KMS-11 (cell line): ENCODE data around the gene GPR137.

Experiments
- H2AFZ ChIP-seq: fragments of 200-600 bp; sonication (generic); 2 replicates; pipeline ENCODE4 v1.6.1; 2016; ENCODE audit warnings: antibody characterized with exemption, mixed run types, low read depth
- H3K27ac ChIP-seq: fragments of 200-600 bp; sonication (generic); 2 replicates; pipeline ENCODE4 v1.6.1; 2016; ENCODE audit warnings: mild to moderate bottlenecking, mixed run types
- H3K27me3 ChIP-seq: fragments of 200-600 bp; sonication (generic); 2 replicates; pipeline ENCODE4 v1.6.1; 2017; ENCODE audit warnings: mild to moderate bottlenecking, low read depth, mixed run types, moderate library complexity; ENCODE audit not compliant: insufficient read depth
- H3K36me3 ChIP-seq: fragments of 200-600 bp; sonication (generic); 2 replicates; pipeline ENCODE4 v1.6.1; 2017; ENCODE audit warnings: mild to moderate bottlenecking, mixed run types; ENCODE audit not compliant: insufficient read depth
- H3K4me1 ChIP-seq: fragments of 200-600 bp; sonication (generic); 2 replicates; pipeline ENCODE4 v1.6.1; 2016; ENCODE audit warnings: mild to moderate bottlenecking, low read depth, mixed run types; ENCODE audit not compliant: poor library complexity, severe bottlenecking
- H3K4me2 ChIP-seq: fragments of 200-600 bp; sonication (generic); 2 replicates; pipeline ENCODE4 v1.7.0; 2016; ENCODE audit warnings: mild to moderate bottlenecking, mixed run types
- H3K4me3 ChIP-seq: fragments of 200-600 bp; sonication (generic); IDR thresholded peaks from 2 replicates; pipeline ENCODE4 v1.6.1; 2017; ENCODE audit warnings: low read depth, low read length, mixed read lengths; ENCODE audit not compliant: insufficient read depth
- H3K79me2 ChIP-seq: fragments of 200-600 bp; sonication (generic); 2 replicates; pipeline ENCODE4 v1.6.1; 2016; ENCODE audit warnings: low read depth, mixed run types; ENCODE audit not compliant: insufficient read depth
- H3K9ac ChIP-seq: fragments of 200-600 bp; sonication (generic); 2 replicates; pipeline ENCODE4 v1.6.1; 2016; ENCODE audit warnings: mild to moderate bottlenecking, mixed run types
- H4K20me1 ChIP-seq: fragments of 200-600 bp; sonication (generic); 2 replicates; pipeline ENCODE4 v1.6.1; 2016; ENCODE audit warnings: mild to moderate bottlenecking, mixed run types; ENCODE audit not compliant: insufficient read depth
- TF ChIP-seq, protein P1 (sequence below): fragments of 200-600 bp; sonication (generic); conservative IDR thresholded peaks from 2 replicates; pipeline ENCODE4 v1.6.1; 2017; ENCODE audit warnings: low read depth, mild to moderate bottlenecking, antibody characterized with exemption, low read length, moderate library complexity, mixed read lengths

Gene GPR137

DNA sequence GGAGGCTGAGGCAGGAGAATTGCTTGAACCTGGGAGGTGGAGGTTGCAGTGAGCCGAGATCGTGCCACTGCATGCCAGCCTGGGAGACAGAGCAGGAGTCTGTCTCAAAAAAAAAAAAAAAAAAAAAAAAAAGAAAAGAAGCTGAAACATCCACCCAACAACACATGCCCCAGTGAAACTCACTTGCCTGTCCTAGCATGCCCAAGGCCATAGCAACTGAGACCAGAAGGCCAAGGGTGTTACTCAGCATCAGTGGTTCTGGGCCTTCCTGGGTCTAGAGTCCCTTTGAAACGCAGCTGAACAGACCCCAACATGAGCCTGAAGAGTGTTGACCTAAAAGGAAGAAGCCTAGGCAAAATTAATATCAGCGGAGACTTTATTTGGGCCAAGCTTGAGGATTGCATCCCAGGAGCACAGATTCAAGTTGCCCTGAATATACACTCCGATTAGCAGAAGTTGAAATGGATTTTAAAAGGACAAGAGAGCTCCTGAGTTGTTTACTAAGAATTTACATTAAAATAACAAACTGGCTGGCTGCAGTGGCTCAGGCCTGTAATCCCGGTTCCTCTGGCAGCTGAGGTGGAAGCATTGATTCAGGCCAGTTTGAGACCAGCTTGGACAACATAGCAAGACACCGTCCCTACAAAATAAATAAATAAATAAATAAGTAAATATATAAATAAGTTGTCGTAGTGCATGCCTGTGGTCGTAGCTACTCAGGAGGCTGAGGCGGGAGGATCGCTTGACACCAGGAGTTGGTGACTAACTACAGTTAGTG lies 39.2 kb downstream of the GPR137 start:
- Histone ChIP-seq H3K4me3 (no peak overlapping the region), H4K20me1 (no peaks in the 10 kb centered on the region), H3K79me2 (no peaks in the 10 kb centered on the region), H3K36me3 (no peaks in the 10 kb centered on the region), H3K27ac (no peak overlapping the region), H3K4me1 (peaks cover 3% of the 10 kb centered on the region), H2AFZ (no peak overlapping the region), H3K9ac (no peak overlapping the region), H3K4me2 (no peak overlapping the region), H3K27me3 (no peaks in the 10 kb centered on the region)
- TF ChIP-seq, protein P1, sequence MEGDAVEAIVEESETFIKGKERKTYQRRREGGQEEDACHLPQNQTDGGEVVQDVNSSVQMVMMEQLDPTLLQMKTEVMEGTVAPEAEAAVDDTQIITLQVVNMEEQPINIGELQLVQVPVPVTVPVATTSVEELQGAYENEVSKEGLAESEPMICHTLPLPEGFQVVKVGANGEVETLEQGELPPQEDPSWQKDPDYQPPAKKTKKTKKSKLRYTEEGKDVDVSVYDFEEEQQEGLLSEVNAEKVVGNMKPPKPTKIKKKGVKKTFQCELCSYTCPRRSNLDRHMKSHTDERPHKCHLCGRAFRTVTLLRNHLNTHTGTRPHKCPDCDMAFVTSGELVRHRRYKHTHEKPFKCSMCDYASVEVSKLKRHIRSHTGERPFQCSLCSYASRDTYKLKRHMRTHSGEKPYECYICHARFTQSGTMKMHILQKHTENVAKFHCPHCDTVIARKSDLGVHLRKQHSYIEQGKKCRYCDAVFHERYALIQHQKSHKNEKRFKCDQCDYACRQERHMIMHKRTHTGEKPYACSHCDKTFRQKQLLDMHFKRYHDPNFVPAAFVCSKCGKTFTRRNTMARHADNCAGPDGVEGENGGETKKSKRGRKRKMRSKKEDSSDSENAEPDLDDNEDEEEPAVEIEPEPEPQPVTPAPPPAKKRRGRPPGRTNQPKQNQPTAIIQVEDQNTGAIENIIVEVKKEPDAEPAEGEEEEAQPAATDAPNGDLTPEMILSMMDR: no peak

DNA sequence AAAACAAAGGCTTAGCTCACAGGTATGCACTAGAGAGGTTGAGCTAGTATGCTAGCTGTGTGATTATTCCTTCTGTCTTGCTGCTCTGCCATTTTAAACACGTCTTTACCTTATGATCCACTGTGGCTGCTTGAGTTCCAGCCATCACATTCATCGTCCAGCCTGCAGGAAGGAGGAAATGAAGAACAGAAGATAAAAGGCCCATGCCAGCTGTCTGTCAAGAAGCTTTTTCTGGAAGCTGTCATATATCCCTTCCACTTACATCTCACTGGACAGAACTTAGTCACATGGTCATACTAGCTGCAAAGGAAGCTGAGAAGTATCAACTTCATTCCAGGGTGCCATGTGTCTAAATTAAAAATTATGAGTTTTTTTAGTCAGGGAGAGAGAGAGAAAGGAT lies 41.7 kb downstream of the GPR137 start:
- H3K4me1 ChIP-seq: peaks cover 12% of the 10 kb centered on the region
- TF ChIP-seq, protein P1: no peak
- H3K79me2 ChIP-seq: no peaks in the 10 kb centered on the region
- no peaks in the 10 kb centered on the region for H3K36me3 ChIP-seq
- H3K27ac ChIP-seq: no peak overlapping the region
- no peaks in the 10 kb centered on the region for H3K27me3 ChIP-seq
- H4K20me1 ChIP-seq: no peaks in the 10 kb centered on the region
- H3K4me3 ChIP-seq: no peak overlapping the region
- no peak overlapping the region for H3K4me2 ChIP-seq
- H3K9ac ChIP-seq: no peak overlapping the region
- H2AFZ ChIP-seq: no peak overlapping the region

DNA sequence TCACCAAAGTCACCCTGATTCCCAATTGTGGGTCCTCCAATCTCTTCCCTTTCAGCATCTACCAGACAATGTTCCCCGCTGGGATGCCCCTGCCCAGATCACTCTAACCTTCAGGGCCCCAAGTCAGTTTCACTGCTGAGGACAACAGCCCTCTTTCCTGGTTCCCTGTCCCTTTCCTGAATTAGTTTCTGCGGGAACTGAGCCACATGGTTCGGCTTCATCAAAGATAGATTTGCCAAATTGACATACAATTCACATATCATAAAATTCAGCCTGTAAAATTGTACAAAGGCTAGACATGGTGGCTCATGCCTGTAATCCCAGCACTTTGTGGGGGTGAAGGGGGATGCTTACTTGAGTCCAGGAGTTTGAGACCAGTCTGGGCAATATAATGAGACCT lies 42.3 kb downstream of the GPR137 start:
- Histone ChIP-seq H3K4me1 (peaks cover 12% of the 10 kb centered on the region), H3K79me2 (no peaks in the 10 kb centered on the region), H3K4me3 (no peak overlapping the region), H3K4me2 (no peak overlapping the region), H3K27me3 (no peaks in the 10 kb centered on the region), H3K9ac (no peak overlapping the region), H3K36me3 (no peaks in the 10 kb centered on the region), H4K20me1 (no peaks in the 10 kb centered on the region), H3K27ac (no peak overlapping the region), H2AFZ (no peak overlapping the region)
- TF ChIP-seq, protein P1: no peak

DNA sequence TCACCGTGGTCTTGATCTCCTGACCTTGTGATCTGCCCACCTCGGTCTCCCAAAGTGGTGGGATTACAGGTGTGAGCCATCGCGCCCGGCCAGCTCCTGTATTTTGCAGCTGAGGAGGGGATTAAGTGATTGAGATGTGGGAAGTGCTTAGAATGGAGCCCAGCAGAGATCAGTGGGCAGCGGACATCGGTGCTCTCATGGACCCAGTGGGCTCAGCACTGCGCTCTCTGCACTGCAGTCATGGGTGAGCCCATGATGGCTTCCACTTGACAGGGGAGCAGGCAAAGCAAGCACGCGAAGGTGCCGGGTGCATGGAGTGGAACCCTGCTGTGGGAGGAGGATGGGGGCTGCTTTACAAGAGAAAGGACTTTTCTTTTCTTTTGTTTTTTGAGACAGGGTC lies 45.2 kb downstream of the GPR137 start:
- TF ChIP-seq, protein P1: no peak

More for the DNA sequence above, 45.2 kb downstream of the GPR137 start:
- Histone ChIP-seq H3K9ac (no peak overlapping the region), H3K79me2 (no peaks in the 10 kb centered on the region), H3K36me3 (no peaks in the 10 kb centered on the region), H3K27me3 (no peaks in the 10 kb centered on the region), H4K20me1 (no peaks in the 10 kb centered on the region), H3K27ac (no peak overlapping the region), H3K4me1 (peaks cover 29% of the 10 kb centered on the region), H3K4me3 (no peak overlapping the region), H3K4me2 (no peak overlapping the region), H2AFZ (no peak overlapping the region)
